ENCODE measurements around the gene CSNK2A2.

Gene CSNK2A2

DNA sequence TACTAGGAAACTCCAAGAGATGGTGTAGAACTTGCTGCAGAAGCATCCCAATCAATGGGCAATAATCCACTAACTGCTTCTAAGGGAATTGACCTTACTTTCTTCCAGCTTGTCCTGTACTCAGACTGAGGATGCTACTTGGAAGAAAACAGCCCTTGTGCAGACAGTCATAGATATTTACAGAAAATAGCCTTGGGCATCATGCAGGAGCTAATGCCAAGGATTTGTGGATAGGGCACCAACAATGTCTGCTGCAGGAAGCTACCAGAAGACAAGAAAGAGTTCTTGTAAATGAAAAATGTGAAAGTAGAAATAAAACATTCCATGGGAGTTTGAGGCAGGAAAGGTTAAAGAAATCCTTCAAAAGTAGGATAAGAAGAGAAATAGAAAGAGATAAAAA, 21.5 kb upstream of the CSNK2A2 start:
- no peaks in the 10 kb centered on the region for H3K4me1 ChIP-seq
- H3K36me3 ChIP-seq: no peaks in the 10 kb centered on the region
- no peak for DNase-seq
- no peaks in the 10 kb centered on the region for H3K9me3 ChIP-seq
- TF ChIP-seq, protein P1, sequence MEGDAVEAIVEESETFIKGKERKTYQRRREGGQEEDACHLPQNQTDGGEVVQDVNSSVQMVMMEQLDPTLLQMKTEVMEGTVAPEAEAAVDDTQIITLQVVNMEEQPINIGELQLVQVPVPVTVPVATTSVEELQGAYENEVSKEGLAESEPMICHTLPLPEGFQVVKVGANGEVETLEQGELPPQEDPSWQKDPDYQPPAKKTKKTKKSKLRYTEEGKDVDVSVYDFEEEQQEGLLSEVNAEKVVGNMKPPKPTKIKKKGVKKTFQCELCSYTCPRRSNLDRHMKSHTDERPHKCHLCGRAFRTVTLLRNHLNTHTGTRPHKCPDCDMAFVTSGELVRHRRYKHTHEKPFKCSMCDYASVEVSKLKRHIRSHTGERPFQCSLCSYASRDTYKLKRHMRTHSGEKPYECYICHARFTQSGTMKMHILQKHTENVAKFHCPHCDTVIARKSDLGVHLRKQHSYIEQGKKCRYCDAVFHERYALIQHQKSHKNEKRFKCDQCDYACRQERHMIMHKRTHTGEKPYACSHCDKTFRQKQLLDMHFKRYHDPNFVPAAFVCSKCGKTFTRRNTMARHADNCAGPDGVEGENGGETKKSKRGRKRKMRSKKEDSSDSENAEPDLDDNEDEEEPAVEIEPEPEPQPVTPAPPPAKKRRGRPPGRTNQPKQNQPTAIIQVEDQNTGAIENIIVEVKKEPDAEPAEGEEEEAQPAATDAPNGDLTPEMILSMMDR (IDR thresholded peaks at IDR 0.05; ENCODE audit: low read depth, low read length): no peak
- peaks cover 22% of the 10 kb centered on the region for H3K27me3 ChIP-seq
- no peak overlapping the region for H3K4me3 ChIP-seq (ENCODE audit: low read depth, low read length)

GRCh38 chr16:58218786-58219185, 20.9 kb upstream of the CSNK2A2 start:
- Histone ChIP-seq H3K4me1 (no peaks in the 10 kb centered on the region), H3K36me3 (no peaks in the 10 kb centered on the region), H3K27me3 (peaks cover 22% of the 10 kb centered on the region), H3K9me3 (no peaks in the 10 kb centered on the region), H3K4me3 (ENCODE audit: low read depth, low read length) (no peak overlapping the region)
- DNase-seq: no peak
- TF ChIP-seq, protein P1 (IDR thresholded peaks at IDR 0.05; ENCODE audit: low read depth, low read length): no peak

DNA sequence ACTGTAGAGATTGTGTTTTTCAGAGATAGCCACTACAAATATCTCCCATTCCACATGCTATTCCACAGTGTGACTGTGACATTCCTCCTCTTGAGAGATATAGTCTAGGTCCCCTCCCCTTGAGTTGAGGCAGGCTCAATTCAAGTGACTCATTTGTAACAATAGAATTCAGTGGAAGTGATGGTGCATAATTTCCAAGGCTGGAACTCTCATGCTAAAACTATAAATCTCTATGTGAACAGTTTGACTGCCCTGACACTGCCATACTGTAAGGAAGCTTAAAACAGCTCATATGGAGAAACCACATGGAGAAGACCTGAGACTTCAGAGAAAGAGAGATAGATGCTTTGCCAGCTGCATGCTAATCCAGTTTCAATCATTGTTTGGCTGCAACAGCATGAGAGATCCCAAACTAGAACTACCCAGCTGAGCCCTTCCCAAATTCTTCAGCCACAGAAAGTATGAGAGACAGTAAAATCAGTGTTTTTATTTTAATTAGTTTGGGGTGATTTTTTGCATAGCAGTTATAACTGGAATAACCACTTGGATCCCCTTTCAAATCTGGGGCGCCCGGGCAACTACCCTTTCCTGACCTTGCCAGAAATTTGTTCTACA, 19.5 kb upstream of the CSNK2A2 start:
- Histone ChIP-seq H3K27me3 (peaks cover 24% of the 10 kb centered on the region), H3K4me1 (no peaks in the 10 kb centered on the region), H3K4me3 (ENCODE audit: low read depth, low read length) (no peak overlapping the region), H3K9me3 (no peaks in the 10 kb centered on the region), H3K36me3 (no peaks in the 10 kb centered on the region)
- TF ChIP-seq, protein P1 (IDR thresholded peaks at IDR 0.05; ENCODE audit: low read depth, low read length): no peak
- no peak for DNase-seq

DNA sequence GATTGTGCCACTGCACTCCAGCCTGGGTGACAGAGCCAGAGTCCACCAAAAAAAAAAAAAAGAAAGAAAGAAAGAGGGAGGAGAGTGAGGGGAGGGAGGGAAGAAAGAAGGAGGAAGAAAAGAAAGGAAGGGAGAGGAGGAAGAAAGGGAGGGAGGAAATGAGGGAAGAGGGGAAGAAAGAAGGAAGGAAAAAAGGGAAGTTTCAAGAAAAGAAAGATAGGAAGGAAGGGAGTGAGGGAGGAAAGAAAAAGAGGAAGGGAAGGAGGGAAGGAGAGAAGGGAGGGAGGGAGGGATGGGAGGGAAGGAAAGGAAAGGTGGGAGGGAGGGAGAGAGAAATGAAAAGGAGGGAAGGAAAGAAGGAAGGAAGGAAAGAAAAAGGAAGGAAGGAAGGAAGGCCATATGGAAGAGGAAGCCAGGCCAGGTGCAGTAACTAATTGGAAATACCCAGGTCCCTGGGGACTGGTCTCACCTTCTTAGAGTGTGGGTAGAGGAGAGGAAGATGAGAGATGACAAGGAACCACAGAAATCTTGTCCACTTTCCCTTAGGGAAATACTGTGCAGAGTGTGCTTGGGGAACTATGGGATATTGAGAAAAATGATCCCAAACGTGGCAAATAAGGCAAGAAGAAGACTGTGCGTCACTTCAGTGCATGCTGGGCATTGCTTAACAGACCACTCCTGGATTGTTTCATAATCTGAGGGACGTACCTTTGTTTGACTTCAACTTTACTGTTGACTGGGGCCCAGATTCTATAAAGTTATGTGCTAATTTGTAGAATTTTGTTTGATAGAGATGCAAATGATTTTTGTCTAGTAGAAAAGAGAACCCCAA, 15.1 kb upstream of the CSNK2A2 start:
- H3K4me1 ChIP-seq: no peaks in the 10 kb centered on the region
- H3K9me3 ChIP-seq: no peaks in the 10 kb centered on the region
- H3K27me3 ChIP-seq: peaks cover 8% of the 10 kb centered on the region
- no peak for DNase-seq
- no peak overlapping the region for H3K4me3 ChIP-seq (ENCODE audit: low read depth, low read length)
- TF ChIP-seq, protein P1 (IDR thresholded peaks at IDR 0.05; ENCODE audit: low read depth, low read length): no peak
- H3K36me3 ChIP-seq: no peaks in the 10 kb centered on the region

DNA sequence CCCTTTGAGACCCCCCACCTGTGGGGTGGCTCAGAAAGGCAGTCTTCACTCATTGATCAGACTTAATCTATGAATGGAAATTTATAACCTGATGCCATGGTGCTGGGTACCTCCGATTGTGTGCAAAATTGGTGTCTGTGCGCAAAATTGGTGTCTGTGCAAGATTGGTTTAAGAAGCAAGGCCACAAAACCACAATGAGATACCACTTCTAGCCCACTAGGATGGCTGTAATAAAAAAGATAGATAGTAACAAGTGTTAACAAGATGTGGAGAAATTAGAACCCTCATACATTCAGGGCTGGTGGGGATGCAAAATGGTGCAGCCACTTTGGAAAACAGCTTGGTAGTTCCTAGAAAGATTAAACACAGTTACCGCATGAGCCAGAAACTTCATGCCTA, 13.9 kb upstream of the CSNK2A2 start:
- no peak overlapping the region for H3K4me3 ChIP-seq (ENCODE audit: low read depth, low read length)
- H3K9me3 ChIP-seq: no peaks in the 10 kb centered on the region
- no peak for DNase-seq
- peaks cover 6% of the 10 kb centered on the region for H3K27me3 ChIP-seq
- no peaks in the 10 kb centered on the region for H3K36me3 ChIP-seq
- no peaks in the 10 kb centered on the region for H3K4me1 ChIP-seq
- TF ChIP-seq, protein P1 (IDR thresholded peaks at IDR 0.05; ENCODE audit: low read depth, low read length): no peak

GRCh38 chr16:58211245-58211644, 13.3 kb upstream of the CSNK2A2 start:
- Histone ChIP-seq H3K4me3 (ENCODE audit: low read depth, low read length) (no peak overlapping the region), H3K27me3 (peaks cover 4% of the 10 kb centered on the region), H3K4me1 (no peaks in the 10 kb centered on the region), H3K9me3 (no peaks in the 10 kb centered on the region), H3K36me3 (no peaks in the 10 kb centered on the region)
- no peak for DNase-seq
- TF ChIP-seq, protein P1 (IDR thresholded peaks at IDR 0.05; ENCODE audit: low read depth, low read length): no peak
